Epithelial cell of esophagus (primary cell): ENCODE results near the gene TRMT1.

Experiments used
- DNase-seq: peaks from one replicate; pipeline ENCODE4 v3.0.0; 2010; ENCODE audit warnings: low read depth
- H3K4me3 ChIP-seq: 2 replicates; pipeline ENCODE4 v1.5.1; 2011; ENCODE audit warnings: mild to moderate bottlenecking, low read length, control low read depth
- TF ChIP-seq, protein P1 (sequence below): IDR thresholded peaks from 2 replicates; pipeline ENCODE4 v1.5.1; 2011; ENCODE audit warnings: low read depth, mild to moderate bottlenecking, low read length, control low read depth, inconsistent platforms; ENCODE audit not compliant: insufficient read depth; ENCODE audit errors: missing control alignments

The TRMT1 gene

DNA sequence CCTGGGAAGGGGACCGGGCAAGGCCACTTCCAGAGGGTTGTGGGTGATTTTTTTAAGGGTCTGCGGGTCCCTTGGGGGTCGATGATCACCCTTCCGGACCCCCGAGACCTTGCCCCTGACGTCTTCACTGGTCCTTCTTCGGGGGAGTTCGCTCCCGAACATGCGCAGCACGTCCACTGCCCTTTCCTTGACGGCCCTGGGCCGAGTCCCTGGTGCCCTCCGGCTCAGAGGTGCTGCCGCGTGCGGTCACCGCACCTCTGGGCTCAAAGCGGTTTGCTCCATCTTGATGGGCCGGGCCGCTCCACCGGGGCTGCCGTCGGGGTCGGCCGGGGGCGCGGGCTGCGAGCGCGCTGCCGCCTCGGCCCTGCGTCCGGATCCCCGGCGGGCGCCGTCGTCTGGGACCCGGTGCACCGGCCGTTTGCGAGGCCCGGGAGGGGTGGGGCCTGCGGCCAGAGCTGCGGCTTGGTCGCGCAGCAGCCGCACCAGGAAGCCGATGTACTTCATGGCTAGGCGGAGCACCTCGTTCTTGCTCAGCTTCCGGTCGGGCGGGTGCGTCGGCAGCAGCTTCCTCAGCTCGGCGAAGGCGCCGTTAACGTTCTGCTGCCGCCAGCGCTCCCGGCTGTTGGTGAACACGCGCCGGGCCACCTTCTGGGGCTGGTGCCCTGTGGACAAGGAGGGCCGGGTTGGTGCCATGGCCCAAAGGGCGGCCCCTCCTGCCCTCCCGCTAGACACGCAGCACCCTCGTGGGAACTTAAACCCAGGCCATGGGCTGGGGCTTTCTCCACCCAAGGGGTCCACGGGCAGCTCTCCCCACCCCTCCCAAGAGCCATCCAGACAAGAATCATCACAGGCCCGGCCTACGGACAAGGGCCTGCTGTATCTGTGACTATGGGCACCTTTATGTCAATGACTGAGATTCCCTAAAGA lies 17.2 kb downstream of the TRMT1 start:
- peak overlapping the region; percentile 26 for H3K4me3 ChIP-seq
- DNase-seq: peak; percentile 73
- TF ChIP-seq, protein P1, sequence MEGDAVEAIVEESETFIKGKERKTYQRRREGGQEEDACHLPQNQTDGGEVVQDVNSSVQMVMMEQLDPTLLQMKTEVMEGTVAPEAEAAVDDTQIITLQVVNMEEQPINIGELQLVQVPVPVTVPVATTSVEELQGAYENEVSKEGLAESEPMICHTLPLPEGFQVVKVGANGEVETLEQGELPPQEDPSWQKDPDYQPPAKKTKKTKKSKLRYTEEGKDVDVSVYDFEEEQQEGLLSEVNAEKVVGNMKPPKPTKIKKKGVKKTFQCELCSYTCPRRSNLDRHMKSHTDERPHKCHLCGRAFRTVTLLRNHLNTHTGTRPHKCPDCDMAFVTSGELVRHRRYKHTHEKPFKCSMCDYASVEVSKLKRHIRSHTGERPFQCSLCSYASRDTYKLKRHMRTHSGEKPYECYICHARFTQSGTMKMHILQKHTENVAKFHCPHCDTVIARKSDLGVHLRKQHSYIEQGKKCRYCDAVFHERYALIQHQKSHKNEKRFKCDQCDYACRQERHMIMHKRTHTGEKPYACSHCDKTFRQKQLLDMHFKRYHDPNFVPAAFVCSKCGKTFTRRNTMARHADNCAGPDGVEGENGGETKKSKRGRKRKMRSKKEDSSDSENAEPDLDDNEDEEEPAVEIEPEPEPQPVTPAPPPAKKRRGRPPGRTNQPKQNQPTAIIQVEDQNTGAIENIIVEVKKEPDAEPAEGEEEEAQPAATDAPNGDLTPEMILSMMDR: no peak

DNA sequence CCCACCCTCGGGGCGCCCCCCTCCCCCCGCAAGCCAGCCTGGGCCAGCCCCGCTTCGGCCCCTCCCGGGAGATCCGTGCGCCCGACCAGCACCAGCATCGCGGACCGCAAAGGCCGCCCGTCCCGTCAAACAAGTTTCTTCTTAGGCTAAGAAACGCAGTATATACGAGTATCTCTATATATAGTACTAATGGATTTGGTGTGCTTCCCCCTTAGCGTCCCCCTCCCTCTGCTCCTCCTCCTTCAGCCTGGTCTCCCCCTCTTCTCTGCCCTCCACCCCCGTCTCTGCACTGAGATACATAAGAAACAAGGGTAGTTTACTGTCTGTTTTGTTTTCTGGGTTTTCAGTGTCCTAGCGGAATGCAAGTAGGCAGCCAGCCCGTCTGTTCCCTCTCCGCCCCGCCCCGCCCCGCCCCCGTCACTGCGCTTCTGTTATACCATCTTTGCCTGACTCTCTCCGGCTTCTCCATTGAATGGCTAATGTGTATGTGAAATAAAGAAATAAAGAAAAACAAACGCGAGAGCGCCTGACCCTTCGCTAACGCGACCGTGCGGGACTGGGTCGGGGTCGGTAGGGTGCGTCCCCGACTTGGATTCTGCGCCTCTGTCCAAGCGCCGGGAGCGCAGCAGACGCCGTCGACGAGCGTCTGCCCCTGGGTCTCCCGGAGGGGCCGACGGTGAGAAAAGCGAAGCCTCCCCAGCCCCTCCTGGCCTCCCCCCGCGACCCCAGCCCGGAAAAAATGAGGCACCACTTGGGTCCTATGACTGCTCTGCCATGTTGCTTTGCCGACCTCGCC lies 18.1 kb downstream of the TRMT1 start:
- TF ChIP-seq, protein P1: no peak
- peak overlapping the region; percentile 26 for H3K4me3 ChIP-seq
- peak; percentile 45 for DNase-seq

GRCh38 chr19:13097463-13098258 lies 18.9 kb downstream of the TRMT1 start:
- TF ChIP-seq, protein P1: no peak
- no peak for DNase-seq
- H3K4me3 ChIP-seq: no peak overlapping the region

GRCh38 chr19:13097033-13097462 lies 19.5 kb downstream of the TRMT1 start:
- DNase-seq: no peak
- TF ChIP-seq, protein P1: no peak
- H3K4me3 ChIP-seq: no peak overlapping the region

GRCh38 chr19:13095934-13096927 lies 20.3 kb downstream of the TRMT1 start:
- no peak for DNase-seq
- TF ChIP-seq, protein P1: peak; percentile 12
- H3K4me3 ChIP-seq: no peak overlapping the region

- TF ChIP-seq, protein P1: no peak
- H3K4me3 ChIP-seq: no peak overlapping the region
- no peak for DNase-seq
Measured at GRCh38 chr19:13095393-13095784, 21.2 kb downstream of the TRMT1 start.
